Esophagus squamous epithelium (tissue), 5 donors: Measurements from ENCODE around the gene WNT2B. TPM values are rescaled to one million over a fixed set of nuclear protein-coding genes. Genes with fewer than 3 reads are reported as not detected.

ENCODE experiments used
- DNase-seq: peaks from one replicate; lab custom pipeline; 2025; lab: John Stamatoyannopoulos, UW
- H3K27ac ChIP-seq, 4 donors: fragments of 200-600 bp; sonication (generic); one replicate each; pipeline ENCODE4 v1.5.1; 2016 to 2019; ENCODE audit warnings: mild to moderate bottlenecking in 1 of 4
- H3K27me3 ChIP-seq, 4 donors: fragments of 200-600 bp; sonication (generic); 1 replicate in 3 of 4; 2 replicates in 1 of 4; pipeline versions ENCODE4 v1.5.1 to v1.6.0; 2017 to 2021; ENCODE audit warnings: antibody characterized with exemption in 1 of 4
- H3K36me3 ChIP-seq, 3 donors: fragments of 200-600 bp; sonication (generic); one replicate each; pipeline ENCODE4 v1.5.1; 2016 to 2019
- H3K4me1 ChIP-seq, 3 donors: fragments of 200-600 bp; sonication (generic); one replicate each; pipeline ENCODE4 v1.5.1; 2017 to 2019
- H3K4me3 ChIP-seq, 4 donors: fragments of 200-600 bp; sonication (generic); 1 replicate in 3 of 4; 2 replicates in 1 of 4; pipeline ENCODE4 v1.5.1; 2016 to 2019; ENCODE audit warnings: mild to moderate bottlenecking in 2 of 4, moderate library complexity in 1 of 4
- H3K9me3 ChIP-seq, 3 donors: fragments of 200-600 bp; sonication (generic); one replicate each; pipeline ENCODE4 v1.5.1; 2016 to 2019
- CTCF ChIP-seq, 6 experiments: fragments of 450-650 bp in 4 of 6; fragments of 200-600 bp in 2 of 6; sonication (generic) in 2 of 6; IDR thresholded peaks; one replicate each; pipeline ENCODE4 v1.5.1; 2016 to 2019; ENCODE audit warnings: antibody characterized with exemption in 6 of 6, mild to moderate bottlenecking in 4 of 6, moderate library complexity in 4 of 6
- POLR2A ChIP-seq, 4 donors: fragments of 450-650 bp; IDR thresholded peaks; one replicate each; pipeline ENCODE4 v1.6.1; 2017; ENCODE audit warnings: antibody characterized with exemption in 4 of 4, mild to moderate bottlenecking in 4 of 4, moderate library complexity in 3 of 4
- WGBS, 2 donors: methylation state at CpG; one replicate each; pipeline ENCODE4 v1.1.5; 2018; 5-methylcytosine and 5-hydroxymethylcytosine counted together
- intact Hi-C: fragments of 100-400 bp; cut with DNase I; formaldehyde crosslinking; loops from one replicate; pipeline ENCODE4 v1.15.0; 2022
- total RNA-seq, 4 donors: library from RNA; depleted of rRNA; stranded (reverse); fragments of >200 nt; gene quantifications; one replicate each; pipeline ENCODE4 v1.1.0, GENCODE V29; 2016
- donor health status: DM: yes; HTN: yes; CAD: no.

WNT2B gene
- total RNA-seq, 4 donors from 2014 or later = 2.9 to 11.6 (median 8.2) TPM

- no peaks in the 10 kb centered on the region for H3K9me3 ChIP-seq
- TF ChIP-seq CTCF (IDR thresholded peaks at IDR 0.05) (no peak), POLR2A (IDR thresholded peaks at IDR 0.05) (no peak)
- intact Hi-C loops = no loop called here
- peaks cover 0 to 19% (median 4%) of the 10 kb centered on the region in 3 donors for H3K4me1 ChIP-seq
- no peaks in the 10 kb centered on the region for H3K27me3 ChIP-seq
- H3K4me3 ChIP-seq = no peak overlapping the region
- DNase-seq = no peak
- H3K27ac ChIP-seq = peak overlapping the region in 3 of 4 donors; percentile 61 to 77 (median 62)
- H3K36me3 ChIP-seq = peaks cover 0 to 54% (median 0%) of the 10 kb centered on the region in 3 donors
- 53 to 59% methylated on average over 3 of the region's 3 CpGs for WGBS, 2 donors
These were observed 36.0 kb downstream of the WNT2B start for GRCh38 chr1:112544751-112545150.

- no peak for TF ChIP-seq POLR2A (IDR thresholded peaks at IDR 0.05)
- no peak for TF ChIP-seq CTCF (IDR thresholded peaks at IDR 0.05)
- Histone ChIP-seq H3K36me3 (peaks cover 0 to 47% (median 0%) of the 10 kb centered on the region in 3 donors), H3K27me3 (no peaks in the 10 kb centered on the region), H3K27ac (no peak overlapping the region), H3K4me3 (no peak overlapping the region), H3K9me3 (no peaks in the 10 kb centered on the region), H3K4me1 (peaks cover 0 to 19% (median 4%) of the 10 kb centered on the region in 3 donors)
- intact Hi-C loops = no loop called here
- WGBS, 2 donors = 90 to 100% methylated on average over 2 of the region's 2 CpGs
- no peak for DNase-seq
These were observed 37.3 kb downstream of the WNT2B start for GRCh38 chr1:112546076-112546475.

GRCh38 chr1:112548547-112548946, 39.8 kb downstream of the WNT2B start:
- H3K27me3 ChIP-seq = no peaks in the 10 kb centered on the region
- peaks cover 0 to 19% (median 4%) of the 10 kb centered on the region in 3 donors for H3K4me1 ChIP-seq
- no peak for TF ChIP-seq CTCF (IDR thresholded peaks at IDR 0.05)
- 63 to 87% methylated on average over 3 of the region's 3 CpGs for WGBS, 2 donors
- H3K4me3 ChIP-seq = no peak overlapping the region
- H3K36me3 ChIP-seq = peaks cover 0 to 33% (median 0%) of the 10 kb centered on the region in 3 donors
- DNase-seq = no peak
- H3K27ac ChIP-seq = no peak overlapping the region
- intact Hi-C loops = no loop called here
- H3K9me3 ChIP-seq = no peaks in the 10 kb centered on the region

- no peak for TF ChIP-seq POLR2A (IDR thresholded peaks at IDR 0.05)
- TF ChIP-seq CTCF (IDR thresholded peaks at IDR 0.05) = no peak
- no peak for DNase-seq
- peaks cover 0 to 41% (median 0%) of the 10 kb centered on the region in 3 donors for H3K36me3 ChIP-seq
These were observed 40.8 kb downstream of the WNT2B start for GRCh38 chr1:112549590-112549989.

GRCh38 chr1:112554411-112554810, 45.6 kb downstream of the WNT2B start:
- Histone ChIP-seq H3K36me3 (peaks cover 0 to 46% (median 0%) of the 10 kb centered on the region in 3 donors), H3K4me1 (no peaks in the 10 kb centered on the region), H3K9me3 (no peaks in the 10 kb centered on the region), H3K27me3 (no peaks in the 10 kb centered on the region), H3K27ac (no peak overlapping the region), H3K4me3 (no peak overlapping the region)
- intact Hi-C loops = no loop called here
- no peak for DNase-seq
- TF ChIP-seq CTCF (IDR thresholded peaks at IDR 0.05) = no peak
- no peak for TF ChIP-seq POLR2A (IDR thresholded peaks at IDR 0.05)

More at GRCh38 chr1:112549590-112549989, 40.8 kb downstream of the WNT2B start:
- intact Hi-C loops = no loop called here
- Histone ChIP-seq H3K4me3 (no peak overlapping the region), H3K27ac (no peak overlapping the region), H3K9me3 (no peaks in the 10 kb centered on the region), H3K4me1 (peaks cover 0 to 12% (median 0%) of the 10 kb centered on the region in 3 donors), H3K27me3 (no peaks in the 10 kb centered on the region)
- 73 to 88% methylated on average over 2 of the region's 2 CpGs for WGBS, 2 donors
